GM21528 (cell line): ENCODE results near the gene REEP1.
"Not testable (repeated sequence)": the region's sequence is repeated elsewhere in the genome, so short reads cannot be mapped to it uniquely, and the experiment has no call there.

Experiments used
- ATAC-seq: cut with Tn5 transposase; IDR thresholded peaks from one replicate; pipeline ENCODE4 v1.9.1; 2021; ENCODE audit warnings: mild to moderate bottlenecking, moderate library complexity; ENCODE audit not compliant: unreplicated experiment, low FRiP score

Gene REEP1

DNA sequence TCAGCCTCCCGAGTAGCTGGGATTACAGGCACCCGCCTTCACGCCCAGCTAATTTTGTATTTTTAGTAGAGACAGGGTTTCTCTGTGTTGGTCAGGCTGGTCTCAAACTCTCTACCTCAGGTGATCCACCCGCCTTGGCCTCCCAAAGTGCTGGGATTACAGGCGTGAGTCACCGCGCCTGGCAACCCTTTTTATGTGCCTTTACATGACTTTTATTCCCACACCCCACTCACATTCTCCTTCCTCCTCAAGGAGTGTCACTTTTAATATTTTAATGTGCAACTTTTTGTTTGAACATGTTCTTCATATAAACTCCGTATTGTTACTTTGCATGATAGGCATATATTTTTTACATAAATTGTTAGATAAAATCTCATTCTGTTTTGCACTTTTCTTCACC, 108.9 kb downstream of the REEP1 start:
- not testable (repeated sequence) for ATAC-seq

- ATAC-seq = no peak
Observed at GRCh38 chr2:86227685-86228084, 109.7 kb downstream of the REEP1 start.

- ATAC-seq = no peak
Observed at GRCh38 chr2:86226636-86227520, 110.5 kb downstream of the REEP1 start.

DNA sequence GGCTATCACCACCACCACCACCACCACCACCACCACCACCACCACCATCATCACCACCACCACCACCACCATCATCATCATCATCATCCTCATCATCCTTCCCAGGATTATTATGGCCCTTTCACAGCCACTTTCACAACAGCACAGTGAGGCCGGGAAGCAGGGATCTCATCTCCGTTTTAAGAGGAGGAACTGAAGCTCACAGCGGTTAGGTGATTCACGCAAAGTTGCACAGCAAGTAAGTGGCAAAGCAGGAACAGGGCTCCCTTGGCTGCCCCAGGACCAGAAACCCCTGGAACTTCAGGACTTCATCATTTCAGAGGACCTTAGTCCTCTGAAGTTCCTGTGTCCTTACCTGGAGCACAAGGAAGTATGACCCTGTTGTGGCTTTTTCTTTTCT, 111.4 kb downstream of the REEP1 start:
- ATAC-seq = no peak

DNA sequence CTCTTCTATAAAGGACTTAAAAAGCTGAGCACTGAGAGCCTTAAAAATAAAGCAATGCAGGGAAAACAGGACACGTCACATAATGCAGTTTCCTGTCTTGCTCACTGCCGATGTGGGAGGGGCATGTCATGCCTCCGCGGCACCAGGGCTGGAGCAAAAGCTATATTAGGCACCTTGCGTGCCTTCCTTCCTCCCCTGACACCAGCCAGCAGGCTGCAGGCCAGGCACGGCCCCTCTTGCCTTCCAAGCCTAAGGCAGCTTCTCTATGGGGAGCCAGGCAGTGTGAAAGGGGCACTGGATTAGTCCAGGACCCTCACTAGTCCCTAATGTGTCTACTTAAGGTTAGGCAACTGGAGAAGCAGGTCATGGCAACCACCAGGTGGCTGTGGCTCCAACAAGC, 111.8 kb downstream of the REEP1 start:
- ATAC-seq = peak; percentile 57

DNA sequence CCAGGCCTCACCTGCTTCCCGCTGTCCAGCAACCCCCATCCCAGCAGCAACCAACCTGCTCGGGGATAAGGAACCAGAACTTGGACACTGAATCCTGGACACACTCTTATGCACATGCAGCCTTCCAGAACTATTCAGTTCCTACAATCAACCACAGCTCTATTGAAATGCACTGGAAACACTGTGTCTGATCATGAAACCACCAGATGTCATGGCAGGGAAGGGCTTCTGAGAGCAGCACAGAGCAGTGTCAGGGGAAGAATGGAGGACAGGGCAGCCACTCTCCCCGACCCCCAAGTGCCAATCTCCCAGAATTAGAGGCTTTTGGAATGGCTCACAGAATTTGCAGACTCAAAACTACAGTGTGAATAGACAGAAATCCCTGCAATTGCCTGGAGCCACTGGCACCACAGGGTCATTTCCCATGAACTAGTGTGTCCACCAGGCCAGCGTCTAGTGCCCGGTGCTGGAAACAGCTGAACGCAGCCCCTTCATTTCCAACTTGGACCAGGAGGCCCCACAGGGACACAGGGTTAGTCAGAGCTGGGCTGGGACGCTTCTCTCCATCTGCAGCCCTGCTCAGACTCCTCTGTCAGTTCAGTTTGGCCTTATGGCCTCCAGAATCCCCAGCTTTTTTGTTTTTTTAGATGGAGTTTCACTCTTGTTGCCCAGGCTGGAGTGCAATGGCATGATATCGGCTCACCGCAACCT, 112.6 kb downstream of the REEP1 start:
- no peak for ATAC-seq

DNA sequence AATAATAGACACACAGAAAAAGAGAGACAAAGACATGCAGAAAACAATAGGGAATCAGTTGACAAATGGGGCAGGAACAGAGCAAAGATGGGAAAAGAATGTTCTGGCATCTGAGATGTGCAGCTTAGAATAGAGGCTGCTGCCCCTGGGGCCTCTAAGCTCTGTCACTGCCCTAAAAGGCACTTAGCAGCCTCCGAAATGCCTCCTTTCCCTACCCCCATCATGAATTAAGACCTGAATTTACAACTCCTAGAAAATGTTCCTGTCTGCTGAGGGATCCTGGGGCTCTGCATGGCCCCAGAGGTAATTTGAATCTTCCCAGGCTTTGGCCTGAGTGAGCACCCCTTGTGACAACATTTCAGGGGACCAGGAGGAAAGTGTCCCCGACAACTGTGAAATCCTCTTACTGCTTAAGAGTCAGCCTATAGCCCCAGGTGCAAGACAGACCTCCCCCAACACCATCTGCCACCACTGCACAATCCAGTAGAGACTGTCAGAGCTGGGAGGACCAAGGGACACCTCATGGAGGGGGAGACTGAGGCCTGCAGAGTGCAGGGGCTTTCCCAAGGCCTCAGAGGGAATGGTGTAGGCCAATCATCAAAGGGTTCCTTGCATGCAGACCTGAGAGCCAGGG, 113.4 kb downstream of the REEP1 start:
- no peak for ATAC-seq

DNA sequence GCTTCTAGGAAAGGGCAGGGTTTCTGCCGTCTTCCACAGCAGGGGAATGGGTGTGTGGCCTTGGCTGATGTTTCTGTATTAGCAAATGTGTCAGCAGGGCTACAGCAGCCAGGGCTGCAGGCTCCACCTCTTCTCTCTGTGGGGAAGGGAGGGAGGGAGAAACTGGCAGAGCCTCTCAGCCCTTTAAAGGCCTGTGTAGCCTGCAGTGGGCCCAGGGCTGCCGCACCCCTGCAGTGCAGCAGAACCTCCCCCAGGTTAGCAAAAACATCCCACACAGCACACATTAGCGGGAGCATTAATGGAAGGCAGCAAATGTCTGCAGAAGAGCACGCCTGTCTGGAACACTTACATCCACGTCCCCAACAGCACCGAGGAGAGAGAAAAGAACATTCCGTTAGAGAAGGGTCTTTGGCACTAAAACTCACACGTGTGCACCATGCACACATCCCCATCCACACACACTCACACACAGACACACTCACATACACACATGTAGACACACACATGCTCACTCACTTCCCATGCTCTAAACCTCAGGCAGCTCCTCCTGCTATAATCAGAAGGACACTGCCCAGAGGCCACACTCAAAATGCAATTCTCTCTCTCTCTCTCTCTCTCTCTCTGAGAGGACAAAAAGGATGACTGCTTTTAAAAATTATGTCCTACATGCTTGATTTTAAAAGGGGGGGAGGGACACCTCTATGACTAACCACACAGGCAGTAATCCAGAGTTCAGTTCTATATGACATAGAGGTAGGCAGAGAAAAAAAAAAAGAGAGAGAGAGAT, 114.1 kb downstream of the REEP1 start:
- no peak for ATAC-seq

GRCh38 chr2:86221066-86221684, 116.3 kb downstream of the REEP1 start:
- no peak for ATAC-seq

GRCh38 chr2:86219896-86220295, 117.5 kb downstream of the REEP1 start:
- ATAC-seq = no peak

- ATAC-seq = no peak
Observed at GRCh38 chr2:86218124-86218523, 119.3 kb downstream of the REEP1 start.

- no peak for ATAC-seq
Observed at GRCh38 chr2:86216575-86217555, 120.6 kb downstream of the REEP1 start.

GRCh38 chr2:86214503-86214832, 123.0 kb downstream of the REEP1 start:
- no peak for ATAC-seq

- ATAC-seq = no peak
Observed at GRCh38 chr2:86213699-86214502, 123.5 kb downstream of the REEP1 start.

DNA sequence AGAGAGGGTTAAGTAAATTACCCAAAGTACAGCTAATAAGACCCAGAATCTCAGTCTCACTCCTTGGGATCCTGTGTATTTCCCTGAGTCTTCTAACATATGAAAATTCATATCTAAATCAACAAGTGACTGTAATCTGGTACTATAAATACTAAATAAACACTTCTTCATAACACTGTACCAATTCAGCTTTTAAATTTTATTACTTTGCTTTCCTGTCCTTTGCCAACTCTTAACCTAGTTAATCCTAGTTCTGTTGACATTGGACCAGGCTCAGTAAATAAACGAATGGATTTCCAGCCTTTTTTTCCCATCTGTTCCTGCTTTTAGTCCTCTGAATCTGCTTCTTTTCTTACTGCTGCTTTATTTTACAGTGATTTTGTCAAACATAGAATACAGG, 124.4 kb downstream of the REEP1 start:
- ATAC-seq = no peak

DNA sequence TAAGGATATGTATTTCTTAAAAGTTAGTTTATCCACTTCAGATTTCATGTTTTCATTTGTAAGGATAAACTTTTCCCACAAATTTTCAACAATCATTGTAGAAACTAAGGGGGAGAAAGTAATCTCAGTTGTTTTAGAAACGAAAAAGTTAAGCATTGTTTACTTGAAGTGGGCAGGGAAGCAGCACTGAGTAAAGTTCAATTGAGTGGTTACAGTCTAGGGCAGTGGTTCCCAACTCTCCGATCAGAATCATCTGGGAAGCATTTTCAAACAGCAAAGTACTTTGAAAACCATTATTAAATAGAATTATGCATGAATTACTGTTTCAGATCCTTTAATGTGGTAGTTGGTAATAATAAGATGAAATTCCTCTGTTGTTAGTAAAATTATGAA, 125.6 kb downstream of the REEP1 start:
- no peak for ATAC-seq

- ATAC-seq = no peak
Observed at GRCh38 chr2:86211033-86211795, 126.2 kb downstream of the REEP1 start.

- no peak for ATAC-seq
Observed at GRCh38 chr2:86204458-86204857, 133.0 kb downstream of the REEP1 start.
